Lung (tissue), 12 donors: Measurements from ENCODE around the gene TBC1D22A. TPM values are rescaled to one million over a fixed set of nuclear protein-coding genes. Genes with fewer than 3 reads are reported as not detected.

ENCODE experiments used
- ATAC-seq: fragments of 200-7000 bp; cut with Tn5 transposase; one replicate; pipeline ENCODE4 v1.9.1; 2020; ENCODE audit warnings: moderate number of reproducible peaks; ENCODE audit not compliant: insufficient read depth, low FRiP score
- DNase-seq, 3 donors: peaks; one replicate each; pipeline ENCODE4 v3.0.0-alpha.2; 2013 to 2017
- H3K27ac ChIP-seq, 2 donors: one replicate each; pipeline ENCODE4 v1.5.1; 2013; ENCODE audit warnings: mild to moderate bottlenecking in 2 of 2, moderate library complexity in 2 of 2, control low read depth in 1 of 2, inconsistent platforms in 1 of 2, low read depth in 1 of 2, low read length in 1 of 2
- H3K27me3 ChIP-seq, 3 donors: one replicate each; pipeline ENCODE4 v1.5.1; 2013; ENCODE audit warnings: low read length in 2 of 3; ENCODE audit not compliant: control insufficient read depth in 3 of 3, insufficient read depth in 3 of 3
- H3K36me3 ChIP-seq, 4 donors: one replicate each; pipeline ENCODE4 v1.5.1; 2013; ENCODE audit warnings: low read length in 4 of 4, mild to moderate bottlenecking in 1 of 4, moderate library complexity in 1 of 4; ENCODE audit not compliant: control insufficient read depth in 4 of 4, insufficient read depth in 4 of 4
- H3K4me1 ChIP-seq, 5 donors: one replicate each; pipeline ENCODE4 v1.5.1; 2013; ENCODE audit warnings: low read length in 5 of 5, mild to moderate bottlenecking in 2 of 5, moderate library complexity in 1 of 5; ENCODE audit not compliant: control insufficient read depth in 5 of 5, insufficient read depth in 5 of 5
- H3K4me3 ChIP-seq: one replicate; pipeline ENCODE4 v1.5.1; 2013; ENCODE audit warnings: mild to moderate bottlenecking, control low read depth, moderate library complexity
- H3K9ac ChIP-seq, 2 donors: one replicate each; pipeline ENCODE4 v1.5.1; 2013; ENCODE audit warnings: low read length in 2 of 2, control low read depth in 1 of 2; ENCODE audit not compliant: insufficient read depth in 1 of 2
- H3K9me3 ChIP-seq, 4 donors: one replicate each; pipeline ENCODE4 v1.5.1; 2013; ENCODE audit warnings: low read length in 3 of 4, mild to moderate bottlenecking in 1 of 4, moderate library complexity in 1 of 4; ENCODE audit not compliant: control insufficient read depth in 4 of 4, insufficient read depth in 3 of 4
- CTCF ChIP-seq: IDR thresholded peaks from 2 replicates; pipeline ENCODE4 v1.5.1; 2012; ENCODE audit warnings: mild to moderate bottlenecking; ENCODE audit errors: control extremely low read depth, extremely low read depth
- WGBS, 2 donors: extraction: QIAGEN DNeasy Blood & Tissue Kit; methylation state at CpG; one replicate each; pipeline ENCODE4 v1.1.7; 2013; 5-methylcytosine and 5-hydroxymethylcytosine counted together
- polyA plus RNA-seq, 2 donors: library from polyadenylated mRNA; stranded (reverse); fragments of 200-250 nt; gene quantifications; one replicate each; pipeline ENCODE4 v1.2.1, GENCODE V29; 2013
- total RNA-seq, 2 donors: library from RNA; depleted of rRNA in 1 of 2; stranded (reverse); fragments of >200 nt in 1 of 2; gene quantifications; one replicate each; pipeline ENCODE4 v1.2.1, GENCODE V29; 2014 to 2021
- donor health status: control.
- donor health status: control.
- donor health status: Bipolar disorder and iron deficiency.
- donor health status: healthy.
- donor health status: DM: yes; HTN: yes; CAD: no.

TBC1D22A gene
- total and polyA plus RNA-seq, 4 donors, result 20.2 to 38.4 (median 21.0) TPM

GRCh38 chr22:46994983-46995382 lies 232.5 kb downstream of the TBC1D22A start:
- Histone ChIP-seq H3K9ac (no peak overlapping the region), H3K36me3 (peaks cover 0 to 20% (median 3%) of the 10 kb centered on the region in 4 donors), H3K4me1 (peaks cover 0 to 8% (median 0%) of the 10 kb centered on the region in 5 donors), H3K4me3 (no peak overlapping the region), H3K27me3 (no peaks in the 10 kb centered on the region), H3K9me3 (no peaks in the 10 kb centered on the region), H3K27ac (no peak overlapping the region)
- no peak for DNase-seq
- 93 to 95% methylated on average over 13 of the region's 13 CpGs for WGBS, 2 donors
- no peak for ATAC-seq
- no peak for TF ChIP-seq CTCF

GRCh38 chr22:46995501-46996360 lies 233.3 kb downstream of the TBC1D22A start:
- H3K36me3 ChIP-seq, result peaks cover 0 to 23% (median 3%) of the 10 kb centered on the region in 4 donors
- no peaks in the 10 kb centered on the region for H3K27me3 ChIP-seq
- no peak for ATAC-seq
- H3K9ac ChIP-seq, result no peak overlapping the region
- DNase-seq, result no peak
- no peak overlapping the region for H3K4me3 ChIP-seq
- 96 to 97% methylated on average over 24 of the region's 24 CpGs for WGBS, 2 donors
- H3K9me3 ChIP-seq, result no peaks in the 10 kb centered on the region
- no peak for TF ChIP-seq CTCF
- H3K4me1 ChIP-seq, result peaks cover 0 to 8% (median 0%) of the 10 kb centered on the region in 5 donors
- no peak overlapping the region for H3K27ac ChIP-seq

DNA sequence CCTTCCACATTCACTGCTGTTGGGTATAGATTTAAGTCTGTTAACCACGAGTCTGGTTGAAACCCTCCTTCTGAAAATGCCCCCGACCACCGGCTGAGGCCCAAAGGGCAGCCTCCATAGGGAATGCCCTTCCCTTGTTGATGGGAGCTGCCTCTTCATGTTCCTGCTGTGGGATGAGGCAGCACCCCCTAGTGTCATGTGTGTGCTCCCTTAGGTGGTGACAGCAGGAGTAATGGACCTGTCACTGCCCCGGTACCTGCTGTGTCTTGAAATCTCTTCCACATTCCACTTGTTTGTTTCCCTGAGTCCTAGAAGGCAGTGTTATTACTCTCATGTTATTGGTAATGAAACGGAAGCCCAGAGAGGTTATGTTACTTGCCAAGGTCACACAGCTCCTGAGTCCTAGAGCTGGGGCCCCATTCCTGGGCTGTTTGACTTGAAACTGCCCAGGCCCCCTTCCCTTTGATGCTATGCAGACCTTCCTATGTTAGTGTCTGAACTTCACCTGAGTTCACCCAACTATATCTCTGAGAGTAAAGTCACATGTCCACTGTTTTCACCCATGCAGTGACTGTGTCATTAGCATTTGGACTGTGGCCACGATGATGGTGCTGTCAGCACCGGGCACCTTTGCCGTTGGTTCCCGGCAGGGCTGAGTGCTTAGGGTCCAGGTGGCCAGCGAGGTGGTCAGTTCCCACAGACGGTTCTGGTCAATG lies 234.3 kb downstream of the TBC1D22A start:
- Histone ChIP-seq H3K27me3 (no peaks in the 10 kb centered on the region), H3K9ac (no peak overlapping the region), H3K4me1 (peaks cover 0 to 8% (median 0%) of the 10 kb centered on the region in 5 donors), H3K9me3 (no peaks in the 10 kb centered on the region), H3K4me3 (no peak overlapping the region), H3K27ac (no peak overlapping the region), H3K36me3 (peaks cover 0 to 19% (median 1%) of the 10 kb centered on the region in 4 donors)
- DNase-seq, result no peak
- TF ChIP-seq CTCF, result no peak
- 93 to 97% methylated on average over 11 of the region's 11 CpGs for WGBS, 2 donors
- no peak for ATAC-seq
